ENCODE measurements around the gene TMEM100. TPM values are rescaled to one million over a fixed set of nuclear protein-coding genes. Genes with fewer than 3 reads are reported as not detected.

The TMEM100 gene
- total and polyA plus RNA-seq, 2 experiments from 2014 or later: 0.10 to 0.73 TPM

GRCh38 chr17:55747209-55747608, 24.5 kb upstream of the TMEM100 start (continued):
- TF ChIP-seq, protein P1, sequence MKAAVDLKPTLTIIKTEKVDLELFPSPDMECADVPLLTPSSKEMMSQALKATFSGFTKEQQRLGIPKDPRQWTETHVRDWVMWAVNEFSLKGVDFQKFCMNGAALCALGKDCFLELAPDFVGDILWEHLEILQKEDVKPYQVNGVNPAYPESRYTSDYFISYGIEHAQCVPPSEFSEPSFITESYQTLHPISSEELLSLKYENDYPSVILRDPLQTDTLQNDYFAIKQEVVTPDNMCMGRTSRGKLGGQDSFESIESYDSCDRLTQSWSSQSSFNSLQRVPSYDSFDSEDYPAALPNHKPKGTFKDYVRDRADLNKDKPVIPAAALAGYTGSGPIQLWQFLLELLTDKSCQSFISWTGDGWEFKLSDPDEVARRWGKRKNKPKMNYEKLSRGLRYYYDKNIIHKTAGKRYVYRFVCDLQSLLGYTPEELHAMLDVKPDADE (IDR thresholded peaks at IDR 0.05): no peak
- TF ChIP-seq CREB1 (CRISPR knock-in tag; IDR thresholded peaks at IDR 0.05; ENCODE audit: low read depth) (no peak), REST (IDR thresholded peaks at IDR 0.05; ENCODE audit: unreplicated experiment) (no peak), ZNF331 (CRISPR knock-in tag; IDR thresholded peaks at IDR 0.05; ENCODE audit: low read depth) (no peak), JUNB (IDR thresholded peaks at IDR 0.05; ENCODE audit: unreplicated experiment) (no peak), NANOG (IDR thresholded peaks at IDR 0.05; ENCODE audit: borderline replicate concordance) (no peak), ZNF114 (CRISPR knock-in tag; IDR thresholded peaks at IDR 0.05) (no peak), STAT1 (IDR thresholded peaks at IDR 0.05; ENCODE audit: unreplicated experiment) (no peak), EZH2 (IDR thresholded peaks at IDR 0.05; ENCODE audit: low read depth, unreplicated experiment) (no peak)

- no peak for ATAC-seq
- peaks cover 6% of the 10 kb centered on the region; the same call in 2 of the 3 replicates for H3K4me1 Mint-ChIP-seq
These were observed 23.8 kb upstream of the TMEM100 start for GRCh38 chr17:55746466-55746865.

GRCh38 chr17:55745258-55745657, 22.6 kb upstream of the TMEM100 start:
- no peaks in the 10 kb centered on the region for H3K27me3 Mint-ChIP-seq (ENCODE audit: insufficient read depth, low read depth, poor library complexity)
- Histone ChIP-seq H3K4me3 (no peak overlapping the region), H4K20me1 (replicated peaks; ENCODE audit: insufficient read depth) (no peaks in the 10 kb centered on the region), H3F3A (replicated peaks; ENCODE audit: low read depth) (no peaks in the 10 kb centered on the region), H3K27me3 (ENCODE audit: insufficient read depth) (no peaks in the 10 kb centered on the region), H3K4me2 (no peak overlapping the region), H2AFZ (no peak overlapping the region), H3K36me3 (ENCODE audit: insufficient read depth) (no peaks in the 10 kb centered on the region), H3K9me2 (ENCODE audit: insufficient read depth) (0 out of 2 replicates have a peak, but pooled peaks cover 3% of the 10 kb centered on the region), H3K79me2 (replicated peaks; ENCODE audit: insufficient read depth) (no peaks in the 10 kb centered on the region), H3K27ac (ENCODE audit: low read depth) (no peak overlapping the region), H3K4me1 (ENCODE audit: insufficient read depth) (no peaks in the 10 kb centered on the region)
- peaks cover 1% of the 10 kb centered on the region; the same call in 1 of the 3 replicates for H3K4me1 Mint-ChIP-seq
- ATAC-seq: no peak
- no peak overlapping the region for H3K27ac Mint-ChIP-seq
- no peak for DNase-seq (ENCODE audit: low spot score)
- no peak overlapping the region for H3K4me3 Mint-ChIP-seq
- no peaks in the 10 kb centered on the region for H3K36me3 Mint-ChIP-seq (ENCODE audit: low read depth)
- H3K9me3 Mint-ChIP-seq: no peaks in the 10 kb centered on the region
- TF ChIP-seq EZH2 (IDR thresholded peaks at IDR 0.05; ENCODE audit: low read depth, unreplicated experiment) (no peak), JUNB (IDR thresholded peaks at IDR 0.05; ENCODE audit: unreplicated experiment) (no peak), STAT1 (IDR thresholded peaks at IDR 0.05; ENCODE audit: unreplicated experiment) (no peak), POLR2AphosphoS5 (IDR thresholded peaks at IDR 0.05; ENCODE audit: low read depth) (no peak)
- TF ChIP-seq, protein P2, sequence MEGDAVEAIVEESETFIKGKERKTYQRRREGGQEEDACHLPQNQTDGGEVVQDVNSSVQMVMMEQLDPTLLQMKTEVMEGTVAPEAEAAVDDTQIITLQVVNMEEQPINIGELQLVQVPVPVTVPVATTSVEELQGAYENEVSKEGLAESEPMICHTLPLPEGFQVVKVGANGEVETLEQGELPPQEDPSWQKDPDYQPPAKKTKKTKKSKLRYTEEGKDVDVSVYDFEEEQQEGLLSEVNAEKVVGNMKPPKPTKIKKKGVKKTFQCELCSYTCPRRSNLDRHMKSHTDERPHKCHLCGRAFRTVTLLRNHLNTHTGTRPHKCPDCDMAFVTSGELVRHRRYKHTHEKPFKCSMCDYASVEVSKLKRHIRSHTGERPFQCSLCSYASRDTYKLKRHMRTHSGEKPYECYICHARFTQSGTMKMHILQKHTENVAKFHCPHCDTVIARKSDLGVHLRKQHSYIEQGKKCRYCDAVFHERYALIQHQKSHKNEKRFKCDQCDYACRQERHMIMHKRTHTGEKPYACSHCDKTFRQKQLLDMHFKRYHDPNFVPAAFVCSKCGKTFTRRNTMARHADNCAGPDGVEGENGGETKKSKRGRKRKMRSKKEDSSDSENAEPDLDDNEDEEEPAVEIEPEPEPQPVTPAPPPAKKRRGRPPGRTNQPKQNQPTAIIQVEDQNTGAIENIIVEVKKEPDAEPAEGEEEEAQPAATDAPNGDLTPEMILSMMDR (conservative IDR thresholded peaks at IDR 0.05; ENCODE audit: low read depth in 2 of 2): no peak
- TF ChIP-seq, protein P1 (IDR thresholded peaks at IDR 0.05): no peak

More at GRCh38 chr17:55746466-55746865, 23.8 kb upstream of the TMEM100 start:
- no peak for TF ChIP-seq EZH2 (IDR thresholded peaks at IDR 0.05; ENCODE audit: low read depth, unreplicated experiment)
- peaks cover under 1% of the 10 kb centered on the region for H3K27me3 Mint-ChIP-seq (ENCODE audit: insufficient read depth, low read depth, poor library complexity)
- Histone ChIP-seq H3K4me3 (no peak overlapping the region), H3K36me3 (ENCODE audit: insufficient read depth) (no peaks in the 10 kb centered on the region), H3K4me1 (ENCODE audit: insufficient read depth) (no peaks in the 10 kb centered on the region), H3K79me2 (replicated peaks; ENCODE audit: insufficient read depth) (no peaks in the 10 kb centered on the region), H3K27me3 (ENCODE audit: insufficient read depth) (no peaks in the 10 kb centered on the region), H3K4me2 (no peak overlapping the region), H2AFZ (no peak overlapping the region), H3K9me2 (ENCODE audit: insufficient read depth) (0 out of 2 replicates have a peak, but pooled peaks cover 5% of the 10 kb centered on the region), H4K20me1 (replicated peaks; ENCODE audit: insufficient read depth) (no peaks in the 10 kb centered on the region), H3F3A (replicated peaks; ENCODE audit: low read depth) (no peaks in the 10 kb centered on the region), H3K27ac (ENCODE audit: low read depth) (no peak overlapping the region)
- DNase-seq (ENCODE audit: low spot score): no peak
- H3K9me3 Mint-ChIP-seq: no peaks in the 10 kb centered on the region
- no peak overlapping the region for H3K4me3 Mint-ChIP-seq
- no peaks in the 10 kb centered on the region for H3K36me3 Mint-ChIP-seq (ENCODE audit: low read depth)
- no peak overlapping the region for H3K27ac Mint-ChIP-seq
